Gastroesophageal sphincter (tissue), 4 donors: ENCODE measurements around the gene CASK. TPM values are rescaled to one million over a fixed set of nuclear protein-coding genes. Genes with fewer than 3 reads are reported as not detected.

Experiments
- ATAC-seq: fragments of 150-250 bp; one replicate; pipeline ENCODE4 v1.9.1; 2016; ENCODE audit warnings: mild to moderate bottlenecking, moderate library complexity
- H3K27ac ChIP-seq, 4 donors: fragments of 200-600 bp; sonication (generic) in 3 of 4; 1 replicate in 3 of 4; 2 replicates in 1 of 4; pipeline ENCODE4 v1.5.1; 2016 to 2019
- H3K27me3 ChIP-seq: fragments of 200-600 bp; sonication (generic); one replicate; pipeline ENCODE4 v1.5.1; 2019
- H3K36me3 ChIP-seq, 2 donors: fragments of 200-600 bp; sonication (generic); one replicate each; pipeline ENCODE4 v1.5.1; 2019; ENCODE audit warnings: control low read depth in 1 of 2
- H3K4me1 ChIP-seq, 3 donors: fragments of 200-600 bp; sonication (generic); 1 replicate in 2 of 3; 2 replicates in 1 of 3; pipeline ENCODE4 v1.5.1; 2016 to 2019; ENCODE audit warnings: control low read depth in 2 of 3
- H3K4me3 ChIP-seq, 2 donors: fragments of 200-600 bp; sonication (generic); one replicate each; pipeline ENCODE4 v1.5.1; 2019; ENCODE audit warnings: mild to moderate bottlenecking in 1 of 2, moderate library complexity in 1 of 2
- H3K9me3 ChIP-seq, 3 donors: fragments of 200-600 bp; sonication (generic); one replicate each; pipeline ENCODE4 v1.5.1; 2017 to 2019; ENCODE audit warnings: control low read depth in 2 of 3
- EP300 ChIP-seq: sonication (generic); formaldehyde crosslinking; IDR thresholded peaks from one replicate; pipeline ENCODE4 v1.6.1; 2017; ENCODE audit warnings: antibody characterized with exemption, mild to moderate bottlenecking
- POLR2A ChIP-seq, 2 donors: fragments of 450-650 bp; IDR thresholded peaks; one replicate each; pipeline ENCODE4 v1.6.1; 2017; ENCODE audit warnings: antibody characterized with exemption in 2 of 2, mild to moderate bottlenecking in 2 of 2, moderate library complexity in 1 of 2
- POLR2AphosphoS5 ChIP-seq: sonication (generic); formaldehyde crosslinking; IDR thresholded peaks from one replicate; pipeline ENCODE4 v1.6.1; 2017; ENCODE audit warnings: antibody characterized with exemption
- WGBS, 2 donors: methylation state at CpG; one replicate each; pipeline ENCODE4 v1.1.5; 2018; ENCODE audit warnings: low coverage in 1 of 2; 5-methylcytosine and 5-hydroxymethylcytosine counted together
- total RNA-seq, 4 donors: library from RNA; depleted of rRNA; stranded (reverse); fragments of >200 nt; gene quantifications; one replicate each; pipeline ENCODE4 v1.1.0, GENCODE V29; 2016
- TF ChIP-seq, protein P1 (sequence below), 4 experiments: fragments of 200-600 bp in 2 of 4; fragments of 450-650 bp in 2 of 4; sonication (generic) in 1 of 4; IDR thresholded peaks; one replicate each; pipeline ENCODE4 v1.5.1; 2017 to 2019; ENCODE audit warnings: antibody characterized with exemption in 4 of 4, mild to moderate bottlenecking in 2 of 4, moderate library complexity in 2 of 4

Gene CASK
- total RNA-seq, 4 donors from 2014 or later = 22.6 to 55.0 (median 30.5) TPM

DNA sequence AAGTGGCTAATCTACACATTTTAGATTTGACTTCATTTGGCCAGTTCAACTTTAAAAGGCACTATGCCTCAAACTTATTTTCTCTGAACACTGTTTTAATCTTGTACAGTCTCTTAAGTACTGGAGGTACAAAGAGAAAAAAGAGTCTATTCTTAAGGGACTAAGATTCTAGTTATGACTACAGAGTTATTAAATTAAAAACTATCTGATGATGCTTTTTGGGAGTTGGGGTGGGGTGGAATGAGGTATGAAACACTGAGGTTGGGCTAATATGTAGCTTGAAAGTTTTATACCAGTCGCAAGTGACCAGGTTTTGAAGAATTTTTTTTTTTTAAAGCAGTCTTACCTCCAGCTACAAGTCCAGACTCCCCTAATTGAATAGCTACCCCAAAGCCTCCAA lies 252.3 kb downstream of the CASK start:
- no peaks in the 10 kb centered on the region for H3K9me3 ChIP-seq
- no peaks in the 10 kb centered on the region for H3K36me3 ChIP-seq
- H3K4me1 ChIP-seq = peaks cover 0 to 6% (median 0%) of the 10 kb centered on the region in 3 donors
- no peak for ATAC-seq
- no peak overlapping the region for H3K4me3 ChIP-seq
- no peaks in the 10 kb centered on the region for H3K27me3 ChIP-seq
- TF ChIP-seq, protein P1, sequence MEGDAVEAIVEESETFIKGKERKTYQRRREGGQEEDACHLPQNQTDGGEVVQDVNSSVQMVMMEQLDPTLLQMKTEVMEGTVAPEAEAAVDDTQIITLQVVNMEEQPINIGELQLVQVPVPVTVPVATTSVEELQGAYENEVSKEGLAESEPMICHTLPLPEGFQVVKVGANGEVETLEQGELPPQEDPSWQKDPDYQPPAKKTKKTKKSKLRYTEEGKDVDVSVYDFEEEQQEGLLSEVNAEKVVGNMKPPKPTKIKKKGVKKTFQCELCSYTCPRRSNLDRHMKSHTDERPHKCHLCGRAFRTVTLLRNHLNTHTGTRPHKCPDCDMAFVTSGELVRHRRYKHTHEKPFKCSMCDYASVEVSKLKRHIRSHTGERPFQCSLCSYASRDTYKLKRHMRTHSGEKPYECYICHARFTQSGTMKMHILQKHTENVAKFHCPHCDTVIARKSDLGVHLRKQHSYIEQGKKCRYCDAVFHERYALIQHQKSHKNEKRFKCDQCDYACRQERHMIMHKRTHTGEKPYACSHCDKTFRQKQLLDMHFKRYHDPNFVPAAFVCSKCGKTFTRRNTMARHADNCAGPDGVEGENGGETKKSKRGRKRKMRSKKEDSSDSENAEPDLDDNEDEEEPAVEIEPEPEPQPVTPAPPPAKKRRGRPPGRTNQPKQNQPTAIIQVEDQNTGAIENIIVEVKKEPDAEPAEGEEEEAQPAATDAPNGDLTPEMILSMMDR (IDR thresholded peaks at IDR 0.05) = no peak
- TF ChIP-seq EP300 = no peak
- no peak for TF ChIP-seq POLR2A (IDR thresholded peaks at IDR 0.05)
- TF ChIP-seq POLR2AphosphoS5 = no peak
- H3K27ac ChIP-seq = no peak overlapping the region
- 89 to 100% methylated on average over 1 of the region's 1 CpG for WGBS, 2 donors

DNA sequence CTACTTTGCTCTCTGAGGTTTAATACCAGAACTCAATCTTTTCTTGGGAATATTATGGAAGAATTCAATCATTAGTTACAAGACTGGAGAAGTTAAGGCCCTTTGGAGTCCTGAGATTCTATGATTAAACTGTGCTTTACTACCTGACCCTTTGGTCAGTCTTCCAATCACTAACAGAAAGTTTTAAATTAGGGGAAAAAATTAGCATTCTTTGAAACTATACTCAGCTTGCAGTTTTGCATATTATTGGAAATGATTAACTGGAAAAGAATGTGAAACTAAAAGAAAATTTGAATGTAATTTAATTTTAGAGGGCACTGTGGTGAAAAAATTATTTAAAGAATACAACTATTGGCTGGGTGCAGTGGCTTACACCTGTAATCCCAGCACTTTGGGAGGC lies 253.2 kb downstream of the CASK start:
- Histone ChIP-seq H3K27me3 (no peaks in the 10 kb centered on the region), H3K4me1 (peaks cover 0 to 11% (median 0%) of the 10 kb centered on the region in 3 donors), H3K4me3 (no peak overlapping the region), H3K36me3 (no peaks in the 10 kb centered on the region), H3K9me3 (no peaks in the 10 kb centered on the region), H3K27ac (no peak overlapping the region)
- TF ChIP-seq POLR2AphosphoS5 (no peak), POLR2A (IDR thresholded peaks at IDR 0.05) (no peak), EP300 (no peak)
- TF ChIP-seq, protein P1 (IDR thresholded peaks at IDR 0.05) = no peak
- ATAC-seq = no peak

DNA sequence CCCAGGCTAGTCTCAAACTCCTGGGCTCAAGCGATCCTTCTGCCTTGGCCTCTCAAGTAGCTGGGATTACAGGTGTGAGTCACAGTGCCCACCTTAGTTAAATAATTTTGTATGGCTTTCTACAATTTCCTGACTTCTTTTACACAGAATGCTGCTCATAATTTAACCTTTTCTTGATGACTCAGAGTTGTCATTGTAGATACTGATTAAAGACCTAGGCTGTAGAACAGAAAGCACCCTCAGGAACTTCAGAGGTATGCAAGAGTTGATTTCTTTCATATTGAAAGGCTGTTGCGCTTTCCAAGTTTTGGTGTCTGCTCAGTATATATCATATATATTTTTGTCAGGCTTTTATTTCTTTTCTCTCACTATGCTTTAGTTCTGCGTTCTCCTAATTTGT lies 255.7 kb downstream of the CASK start:
- peaks cover 0 to 24% (median 0%) of the 10 kb centered on the region in 3 donors for H3K4me1 ChIP-seq
- WGBS, 2 donors = 89 to 90% methylated on average over 1 to 3 of the region's 3 CpGs
- no peak overlapping the region for H3K27ac ChIP-seq
- H3K4me3 ChIP-seq = no peak overlapping the region
- no peak for TF ChIP-seq POLR2AphosphoS5
- TF ChIP-seq EP300 = no peak
- TF ChIP-seq, protein P1 (IDR thresholded peaks at IDR 0.05) = no peak
- no peak for TF ChIP-seq POLR2A (IDR thresholded peaks at IDR 0.05)
- H3K9me3 ChIP-seq = no peaks in the 10 kb centered on the region
- H3K36me3 ChIP-seq = no peaks in the 10 kb centered on the region
- no peak for ATAC-seq
- H3K27me3 ChIP-seq = no peaks in the 10 kb centered on the region

DNA sequence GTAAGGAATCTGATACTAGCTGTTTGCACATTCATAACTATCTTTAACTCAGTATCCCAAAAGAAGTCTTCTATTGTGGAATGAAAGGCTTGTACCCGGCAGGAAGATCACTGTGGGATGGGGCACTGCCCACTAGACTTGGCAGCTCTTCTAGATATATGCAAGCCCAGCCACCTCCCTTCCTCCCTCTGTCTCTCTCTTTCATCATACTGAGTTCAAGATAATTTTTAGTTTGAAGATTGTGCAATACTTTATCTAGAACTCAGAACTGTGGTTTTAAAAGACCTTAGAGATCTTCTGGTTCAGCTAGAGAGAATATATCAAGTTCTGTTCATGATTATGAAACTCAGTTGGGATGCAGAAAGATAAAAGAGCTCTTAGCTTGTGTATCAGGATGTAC lies 257.1 kb downstream of the CASK start:
- ATAC-seq = no peak
- H3K27ac ChIP-seq = no peak overlapping the region

DNA sequence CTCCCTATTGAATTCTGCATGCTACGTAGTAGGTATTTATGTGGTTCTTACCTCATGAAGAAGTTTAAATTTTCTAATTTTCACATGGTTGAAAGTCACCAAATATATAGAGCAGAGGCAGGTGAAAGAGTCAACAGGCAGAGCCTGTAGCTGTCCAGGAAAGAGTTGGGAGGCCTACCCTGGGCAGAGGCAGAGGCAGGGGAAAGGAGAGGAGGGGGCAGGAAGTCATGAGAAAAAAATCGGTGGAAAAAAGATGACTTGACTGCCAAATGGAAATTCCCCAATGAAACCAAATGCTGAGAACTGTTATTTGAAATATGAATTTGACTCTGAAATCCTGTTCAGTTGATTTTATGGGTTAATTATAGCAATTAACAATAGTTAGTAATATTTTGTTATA lies 257.7 kb downstream of the CASK start:
- WGBS, 2 donors = 41 to 53% methylated on average over 2 of the region's 2 CpGs

More for the DNA sequence above, 257.1 kb downstream of the CASK start:
- no peaks in the 10 kb centered on the region for H3K9me3 ChIP-seq
- peaks cover 0 to 28% (median 0%) of the 10 kb centered on the region in 3 donors for H3K4me1 ChIP-seq
- TF ChIP-seq POLR2AphosphoS5 (no peak), POLR2A (IDR thresholded peaks at IDR 0.05) (no peak), EP300 (no peak)
- TF ChIP-seq, protein P1 (IDR thresholded peaks at IDR 0.05) = no peak
- no peak overlapping the region for H3K4me3 ChIP-seq
- WGBS, 2 donors = 38% methylated on average over 1 of the region's 1 CpG; no CpG with 5 or more reads in 1 of the 2 donors
- no peaks in the 10 kb centered on the region for H3K27me3 ChIP-seq
- H3K36me3 ChIP-seq = no peaks in the 10 kb centered on the region

More for the DNA sequence above, 257.7 kb downstream of the CASK start:
- Histone ChIP-seq H3K9me3 (no peaks in the 10 kb centered on the region), H3K4me3 (no peak overlapping the region), H3K36me3 (no peaks in the 10 kb centered on the region), H3K27ac (no peak overlapping the region), H3K4me1 (peaks cover 0 to 32% (median 0%) of the 10 kb centered on the region in 3 donors), H3K27me3 (no peaks in the 10 kb centered on the region)
- no peak for ATAC-seq
- TF ChIP-seq, protein P1 (IDR thresholded peaks at IDR 0.05) = no peak
- no peak for TF ChIP-seq POLR2A (IDR thresholded peaks at IDR 0.05)
- no peak for TF ChIP-seq EP300
- TF ChIP-seq POLR2AphosphoS5 = no peak
